HG02678 (cell line): ENCODE measurements around the gene KDR.

ENCODE experiments used
- ATAC-seq: cut with Tn5 transposase; IDR thresholded peaks from one replicate; pipeline ENCODE4 v1.9.1; 2021; ENCODE audit warnings: mild to moderate bottlenecking, moderate library complexity; ENCODE audit not compliant: unreplicated experiment

KDR gene

DNA sequence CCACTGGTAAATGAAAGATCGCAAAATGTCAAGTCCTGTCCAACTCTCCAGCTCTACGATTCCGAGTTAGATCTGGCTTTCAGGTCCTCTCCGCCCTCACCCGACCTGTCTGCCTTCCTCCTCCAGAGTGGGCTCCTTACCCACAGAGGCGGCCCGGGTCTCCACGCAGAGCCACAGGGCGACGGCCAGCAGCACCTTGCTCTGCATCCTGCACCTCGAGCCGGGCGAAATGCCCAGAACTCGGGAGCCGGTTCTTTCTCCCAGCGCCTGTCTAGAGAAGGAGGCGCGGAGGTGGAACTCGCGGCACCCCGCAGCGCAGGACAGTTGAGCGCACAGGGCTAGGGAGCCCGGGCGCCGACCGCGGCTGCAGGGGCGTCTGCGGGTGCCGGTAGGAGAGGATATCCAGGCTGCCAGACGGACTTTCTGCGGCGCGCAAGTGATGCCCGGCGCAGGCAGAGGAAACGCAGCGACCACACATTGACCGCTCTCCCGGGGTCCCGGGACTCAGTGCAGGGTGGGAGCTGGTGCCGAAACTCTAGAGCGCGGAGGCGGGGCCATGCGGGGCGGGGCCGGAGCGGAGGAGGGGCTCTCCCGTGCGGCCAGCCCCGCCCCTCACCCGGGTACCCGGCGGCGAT is at the start of gene KDR:
Gene KDR, minus strand, starts transcription at position 509 of the 635 bp plus-strand sequence. Its CDS starts 302 bp downstream, at position 207.
- ATAC-seq: no peak

DNA sequence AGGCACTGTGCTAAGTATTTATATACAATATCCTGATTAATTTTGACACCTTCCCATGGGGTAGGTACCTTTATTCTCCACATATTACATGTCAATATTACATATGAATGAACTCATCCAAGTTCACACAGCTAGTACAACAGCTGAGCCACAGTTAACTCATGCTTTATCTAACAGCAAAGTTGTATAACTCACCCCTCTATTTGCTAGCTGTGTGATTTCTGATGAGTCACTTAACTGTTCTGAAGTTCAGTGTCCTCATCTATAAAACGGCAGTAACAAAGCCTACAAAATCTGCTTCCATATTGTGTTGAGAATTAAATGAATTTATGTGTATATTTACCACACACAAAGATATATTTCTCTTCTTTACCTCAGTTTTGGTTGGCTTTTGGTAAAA is 48.2 kb upstream of the KDR start:
- no peak for ATAC-seq

GRCh38 chr4:55172694-55173287 is 47.4 kb upstream of the KDR start:
- ATAC-seq: no peak

DNA sequence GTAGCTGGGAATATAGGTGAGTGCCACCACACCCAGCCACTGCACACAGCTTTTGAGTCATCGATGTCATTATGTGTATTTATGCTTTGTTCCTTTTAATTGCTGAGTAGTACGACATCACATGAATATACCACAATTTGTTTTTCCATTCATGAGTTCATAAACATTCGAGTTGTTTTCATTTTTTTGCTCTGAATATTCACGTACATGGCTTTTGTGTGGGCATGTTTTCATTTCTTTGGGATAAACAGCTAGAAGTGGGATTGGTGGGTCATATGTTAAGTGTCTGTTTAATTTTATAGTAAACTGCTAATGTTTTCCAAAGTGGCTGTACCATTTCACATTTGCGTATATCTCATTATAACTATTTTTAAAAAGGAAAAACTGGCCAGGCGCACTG is 45.1 kb upstream of the KDR start:
- no peak for ATAC-seq

DNA sequence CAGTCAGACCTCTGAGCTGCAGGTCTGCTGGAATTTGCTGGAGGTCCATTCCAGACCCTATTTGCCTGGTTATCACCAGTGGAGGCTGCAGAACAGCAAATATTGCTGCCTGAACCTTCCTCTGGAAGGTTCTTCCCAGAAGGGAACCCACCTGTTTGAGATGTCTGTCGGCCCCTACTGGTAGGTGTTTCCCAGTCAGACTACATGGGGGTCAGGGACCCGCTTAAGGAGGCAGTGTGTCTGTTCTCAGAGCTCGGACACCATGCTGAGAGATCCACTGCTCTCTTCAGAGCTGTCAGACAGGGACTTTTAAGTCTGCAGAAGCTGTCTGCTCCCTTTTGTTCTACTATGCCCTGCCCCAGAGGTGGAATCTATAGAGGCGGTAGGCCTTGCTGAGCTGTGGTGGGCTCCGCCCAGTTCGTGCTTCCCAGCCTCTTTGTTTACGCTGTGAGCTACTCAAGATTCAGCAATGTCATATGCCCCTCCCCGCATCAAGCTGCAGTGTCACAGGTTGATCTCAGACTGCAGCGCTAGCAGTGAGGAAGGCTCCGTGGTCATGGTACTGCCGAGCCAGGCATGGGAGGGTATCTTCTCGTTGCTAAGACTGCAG is 44.1 kb upstream of the KDR start:
- no peak for ATAC-seq

DNA sequence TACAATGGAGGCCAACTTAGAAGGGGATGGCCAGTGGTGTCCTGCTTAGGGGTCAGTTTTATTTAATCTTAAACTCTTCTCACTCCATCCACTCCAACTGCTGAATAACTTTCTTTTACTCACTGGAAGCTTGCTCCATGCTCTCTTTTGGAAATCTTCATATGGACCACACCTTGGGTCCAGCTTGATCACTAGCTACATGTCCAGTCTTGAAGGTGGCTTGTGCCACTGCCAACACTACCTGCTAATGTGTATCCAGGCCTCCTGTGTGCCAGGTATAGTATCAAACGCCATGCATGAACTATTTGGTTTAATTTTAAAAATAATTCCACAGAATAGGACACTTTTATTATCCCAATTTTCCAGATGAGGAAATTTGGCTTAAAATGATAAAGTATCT is 37.0 kb upstream of the KDR start:
- no peak for ATAC-seq

GRCh38 chr4:55161739-55162138 is 36.3 kb upstream of the KDR start:
- ATAC-seq: no peak

- no peak for ATAC-seq
These were observed 34.5 kb upstream of the KDR start for GRCh38 chr4:55159851-55160250.

- ATAC-seq: no peak
These were observed 33.6 kb upstream of the KDR start for GRCh38 chr4:55158957-55159356.

GRCh38 chr4:55157559-55158277 is 32.3 kb upstream of the KDR start:
- no peak for ATAC-seq

DNA sequence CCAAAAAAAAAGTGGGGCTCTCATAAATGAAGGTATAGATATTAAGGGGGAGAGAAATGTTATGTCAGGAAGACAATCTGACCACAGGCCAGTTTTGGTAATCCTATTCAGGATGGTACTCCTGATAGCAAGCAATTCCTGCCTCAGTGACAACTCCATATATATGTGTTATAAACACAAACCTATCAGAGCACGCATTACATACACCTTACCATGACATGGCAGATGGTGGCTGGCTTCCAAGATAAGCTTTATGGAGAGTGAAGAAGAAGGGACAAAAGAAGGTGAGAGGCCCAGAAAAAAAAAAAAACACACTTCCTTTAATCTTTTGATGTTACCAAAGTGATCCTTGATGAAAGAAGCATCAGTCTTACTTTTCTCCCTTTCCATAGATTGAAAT is 29.5 kb upstream of the KDR start:
- no peak for ATAC-seq

DNA sequence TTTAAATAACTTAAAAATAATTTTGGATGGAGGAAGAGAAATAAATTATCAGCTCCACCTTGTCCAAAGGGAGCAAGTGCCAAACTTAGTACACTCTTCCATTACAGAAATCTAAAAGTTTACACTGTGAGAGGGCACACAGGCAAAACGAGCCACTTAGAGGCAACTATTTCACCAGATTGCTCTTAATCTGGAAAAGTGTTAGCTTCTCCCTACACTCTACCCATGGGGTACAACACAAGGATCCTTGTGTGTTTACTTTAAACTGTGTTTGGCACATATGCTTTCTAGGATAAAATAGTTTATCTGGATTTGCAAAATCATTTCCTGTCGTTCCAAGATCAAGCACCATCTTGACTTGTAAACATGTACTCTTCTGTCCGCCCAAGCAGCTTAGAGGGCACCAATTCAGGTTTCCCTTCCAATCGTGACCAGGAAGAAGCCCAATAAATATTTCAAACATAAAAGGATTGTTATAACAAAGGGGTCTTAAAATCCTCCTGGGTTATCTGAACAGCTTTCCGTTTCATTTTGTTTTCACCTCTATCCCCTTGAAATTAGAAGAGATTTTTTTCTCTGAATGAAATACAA is 29.0 kb upstream of the KDR start:
- no peak for ATAC-seq

- ATAC-seq: no peak
These were observed 18.5 kb upstream of the KDR start for GRCh38 chr4:55143858-55144257.

DNA sequence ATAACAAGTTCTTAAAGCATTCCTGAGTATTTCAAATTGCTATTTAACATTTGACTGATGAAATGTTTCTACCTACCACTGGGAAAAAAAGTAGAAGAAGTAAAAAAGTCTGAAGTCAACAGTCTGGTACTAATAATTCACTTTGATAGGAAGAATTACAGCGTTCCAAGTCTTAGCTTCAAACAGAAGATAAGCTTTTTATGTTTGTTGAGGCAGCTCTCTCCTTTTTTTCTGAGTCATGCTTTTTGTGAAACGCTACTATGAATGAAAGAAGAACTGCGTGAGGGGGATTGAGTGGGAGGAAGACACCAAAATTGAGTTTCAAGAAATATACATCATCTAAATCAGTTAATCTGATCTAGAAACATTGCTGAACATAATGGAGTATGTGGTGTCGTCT is 13.0 kb upstream of the KDR start:
- ATAC-seq: no peak

GRCh38 chr4:55136634-55137033 is 11.2 kb upstream of the KDR start:
- no peak for ATAC-seq

DNA sequence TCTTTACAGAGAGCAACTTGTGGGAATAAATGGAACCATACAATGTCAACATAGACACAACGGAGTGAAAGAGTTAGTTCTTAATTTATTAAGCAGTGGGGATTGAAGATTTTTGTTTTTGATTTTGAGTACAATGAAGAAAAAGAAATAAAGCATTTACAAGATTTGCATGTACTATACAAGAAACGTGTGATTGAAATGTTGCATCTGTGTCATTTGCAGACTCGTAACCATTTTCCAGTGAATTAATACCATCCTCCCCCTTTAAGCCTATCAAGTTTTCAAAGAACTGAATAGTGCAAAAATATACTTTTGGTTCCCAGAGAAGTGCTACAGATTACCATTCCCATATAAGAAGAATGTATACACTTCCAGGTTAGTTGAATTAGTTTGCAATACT is 8.6 kb upstream of the KDR start:
- ATAC-seq: no peak

GRCh38 chr4:55132775-55133174 is 7.4 kb upstream of the KDR start:
- no peak for ATAC-seq

GRCh38 chr4:55127521-55127920 is 2.1 kb upstream of the KDR start:
- ATAC-seq: no peak

GRCh38 chr4:55127053-55127452 is 1.7 kb upstream of the KDR start:
- ATAC-seq: no peak

- no peak for ATAC-seq
These were observed 557 bp upstream of the KDR start for GRCh38 chr4:55125763-55126541.
